Peyer's patch (tissue), 4 donors: ENCODE measurements around the gene MYRFL.

Source experiments
- CTCF ChIP-seq, 6 experiments: fragments of 450-650 bp in 4 of 6; fragments of 200-600 bp in 2 of 6; sonication (generic) in 1 of 6; IDR thresholded peaks; one replicate each; pipeline ENCODE4 v1.5.1; 2017 to 2019; ENCODE audit warnings: antibody characterized with exemption in 6 of 6, mild to moderate bottlenecking in 3 of 6, moderate library complexity in 1 of 6
- POLR2A ChIP-seq, 2 donors: fragments of 450-650 bp; IDR thresholded peaks; one replicate each; pipeline ENCODE4 v1.5.1; 2017; ENCODE audit warnings: antibody characterized with exemption in 2 of 2, mild to moderate bottlenecking in 2 of 2, moderate library complexity in 2 of 2

- peak; percentile 21 to 86 (median 82) for TF ChIP-seq CTCF (IDR thresholded peaks at IDR 0.05)
- TF ChIP-seq POLR2A (IDR thresholded peaks at IDR 0.05) = no peak
Measured at GRCh38 chr12:69879007-69879960, 54.3 kb downstream of the MYRFL start.
